H7 (cell line): ENCODE data around the gene CD300LF. TPM values are rescaled to one million over a fixed set of nuclear protein-coding genes. Genes with fewer than 3 reads are reported as not detected.

Experiments
- DNase-seq: peaks from one replicate; pipeline ENCODE4 v3.0.0; 2012
- H3K27me3 ChIP-seq: 2 replicates; pipeline ENCODE4 v1.6.0; 2011; ENCODE audit warnings: mild to moderate bottlenecking, low read length; ENCODE audit not compliant: control insufficient read depth, insufficient read depth
- H3K36me3 ChIP-seq: replicated peaks from 2 replicates; pipeline ENCODE4 v1.5.1; 2011; ENCODE audit warnings: low read length; ENCODE audit not compliant: control insufficient read depth, insufficient read depth
- H3K4me3 ChIP-seq: 2 replicates; pipeline ENCODE4 v1.5.1; 2011; ENCODE audit warnings: low read depth, mild to moderate bottlenecking, control low read depth, low read length, moderate library complexity; ENCODE audit not compliant: insufficient read depth
- total RNA-seq: library from RNA; depleted of rRNA; stranded (reverse); fragments of >200 nt; shearing (Covaris generic); gene quantifications from 2 replicates; pipeline ENCODE4 v1.2.3, GENCODE V29; 2014

The CD300LF gene
- total RNA-seq, 1 experiment from 2014 or later: not detected

GRCh38 chr17:74699236-74699635 lies 13.5 kb downstream of the CD300LF start:
- H3K27me3 ChIP-seq: no peaks in the 10 kb centered on the region; the same call in 1 of the 2 replicates
- no peak for DNase-seq
- no peaks in the 10 kb centered on the region for H3K36me3 ChIP-seq
- H3K4me3 ChIP-seq: no peak overlapping the region

GRCh38 chr17:74698069-74698468 lies 14.7 kb downstream of the CD300LF start:
- no peak for DNase-seq
- H3K27me3 ChIP-seq: no peaks in the 10 kb centered on the region; the same call in 1 of the 2 replicates
- no peaks in the 10 kb centered on the region for H3K36me3 ChIP-seq
- no peak overlapping the region for H3K4me3 ChIP-seq

GRCh38 chr17:74697515-74697914 lies 15.2 kb downstream of the CD300LF start:
- H3K27me3 ChIP-seq: no peaks in the 10 kb centered on the region; the same call in 1 of the 2 replicates
- H3K4me3 ChIP-seq: no peak overlapping the region
- no peaks in the 10 kb centered on the region for H3K36me3 ChIP-seq
- DNase-seq: no peak

- Histone ChIP-seq H3K4me3 (no peak overlapping the region), H3K36me3 (no peaks in the 10 kb centered on the region), H3K27me3 (no peaks in the 10 kb centered on the region)
- peak; percentile 55 for DNase-seq
Observed at GRCh38 chr17:74695629-74696028, 17.1 kb downstream of the CD300LF start.

GRCh38 chr17:74694081-74694480 lies 18.6 kb downstream of the CD300LF start:
- Histone ChIP-seq H3K36me3 (no peaks in the 10 kb centered on the region), H3K27me3 (peaks cover 1% of the 10 kb centered on the region; the same call in 1 of the 2 replicates), H3K4me3 (no peak overlapping the region)
- no peak for DNase-seq

- DNase-seq: no peak
- Histone ChIP-seq H3K4me3 (no peak overlapping the region), H3K27me3 (peaks cover 1% of the 10 kb centered on the region; the same call in 1 of the 2 replicates), H3K36me3 (no peaks in the 10 kb centered on the region)
Observed at GRCh38 chr17:74691151-74691550, 21.6 kb downstream of the CD300LF start.

GRCh38 chr17:74690409-74690825 lies 22.3 kb downstream of the CD300LF start:
- H3K36me3 ChIP-seq: no peaks in the 10 kb centered on the region
- DNase-seq: no peak
- H3K27me3 ChIP-seq: peaks cover 1% of the 10 kb centered on the region; the same call in 1 of the 2 replicates
- H3K4me3 ChIP-seq: no peak overlapping the region

GRCh38 chr17:74687886-74688285 lies 24.8 kb downstream of the CD300LF start:
- DNase-seq: no peak
- Histone ChIP-seq H3K4me3 (no peak overlapping the region), H3K36me3 (no peaks in the 10 kb centered on the region), H3K27me3 (peaks cover 1% of the 10 kb centered on the region; the same call in 1 of the 2 replicates)

GRCh38 chr17:74686761-74687160 lies 26.0 kb downstream of the CD300LF start:
- Histone ChIP-seq H3K27me3 (peaks cover 1% of the 10 kb centered on the region), H3K4me3 (no peak overlapping the region), H3K36me3 (no peaks in the 10 kb centered on the region)
- no peak for DNase-seq

GRCh38 chr17:74682471-74683190 lies 30.1 kb downstream of the CD300LF start:
- no peaks in the 10 kb centered on the region for H3K36me3 ChIP-seq
- peaks cover 2% of the 10 kb centered on the region for H3K27me3 ChIP-seq
- no peak for DNase-seq
- no peak overlapping the region for H3K4me3 ChIP-seq

- no peak for DNase-seq
- no peaks in the 10 kb centered on the region for H3K36me3 ChIP-seq
- no peak overlapping the region for H3K4me3 ChIP-seq
- peaks cover 2% of the 10 kb centered on the region for H3K27me3 ChIP-seq
Observed at GRCh38 chr17:74682028-74682427, 30.7 kb downstream of the CD300LF start.

GRCh38 chr17:74680941-74681340 lies 31.8 kb downstream of the CD300LF start:
- no peak for DNase-seq
- H3K27me3 ChIP-seq: peaks cover 2% of the 10 kb centered on the region
- no peak overlapping the region for H3K4me3 ChIP-seq
- no peaks in the 10 kb centered on the region for H3K36me3 ChIP-seq

GRCh38 chr17:74680213-74680612 lies 32.5 kb downstream of the CD300LF start:
- no peaks in the 10 kb centered on the region for H3K36me3 ChIP-seq
- H3K27me3 ChIP-seq: peaks cover 2% of the 10 kb centered on the region
- DNase-seq: no peak
- no peak overlapping the region for H3K4me3 ChIP-seq

- peaks cover 2% of the 10 kb centered on the region for H3K27me3 ChIP-seq
- DNase-seq: no peak
- H3K36me3 ChIP-seq: no peaks in the 10 kb centered on the region
- no peak overlapping the region for H3K4me3 ChIP-seq
Observed at GRCh38 chr17:74679374-74679773, 33.3 kb downstream of the CD300LF start.

GRCh38 chr17:74678541-74678940 lies 34.2 kb downstream of the CD300LF start:
- H3K36me3 ChIP-seq: no peaks in the 10 kb centered on the region
- DNase-seq: no peak
- no peak overlapping the region for H3K4me3 ChIP-seq
- peaks cover 2% of the 10 kb centered on the region for H3K27me3 ChIP-seq
